Astrocyte (in vitro differentiated cells and primary cell): ENCODE data around the gene ERG.

Experiments
- CTCF ChIP-seq: IDR thresholded peaks from 2 replicates; pipeline ENCODE4 v1.5.1; 2011; ENCODE audit warnings: low read depth, mild to moderate bottlenecking, inconsistent platforms, low read length, moderate library complexity; ENCODE audit not compliant: insufficient read depth
- EZH2 ChIP-seq: IDR thresholded peaks from 2 replicates; pipeline ENCODE4 v1.6.1; 2012; ENCODE audit warnings: mild to moderate bottlenecking, low read length, inconsistent platforms; ENCODE audit not compliant: insufficient read depth

GRCh38 chr21:38396325-38396724 is 102.0 kb downstream of the ERG start:
- TF ChIP-seq CTCF = no peak
- TF ChIP-seq EZH2 = no peak
